Subcutaneous adipose tissue (tissue), 4 donors: ENCODE data around the gene ZNF280B. TPM values are rescaled to one million over a fixed set of nuclear protein-coding genes. Genes with fewer than 3 reads are reported as not detected.

Source experiments
- total RNA-seq, 4 donors: library from RNA; depleted of rRNA; stranded (reverse); fragments of >200 nt; gene quantifications; one replicate each; pipeline ENCODE4 v1.1.0, GENCODE V29; 2016
- TF ChIP-seq, protein P1 (sequence below): fragments of 450-650 bp; IDR thresholded peaks from one replicate; pipeline ENCODE4 v1.5.1; 2016; ENCODE audit warnings: low read depth, mild to moderate bottlenecking, control low read depth, antibody characterized with exemption, moderate library complexity

ZNF280B gene, protein sequence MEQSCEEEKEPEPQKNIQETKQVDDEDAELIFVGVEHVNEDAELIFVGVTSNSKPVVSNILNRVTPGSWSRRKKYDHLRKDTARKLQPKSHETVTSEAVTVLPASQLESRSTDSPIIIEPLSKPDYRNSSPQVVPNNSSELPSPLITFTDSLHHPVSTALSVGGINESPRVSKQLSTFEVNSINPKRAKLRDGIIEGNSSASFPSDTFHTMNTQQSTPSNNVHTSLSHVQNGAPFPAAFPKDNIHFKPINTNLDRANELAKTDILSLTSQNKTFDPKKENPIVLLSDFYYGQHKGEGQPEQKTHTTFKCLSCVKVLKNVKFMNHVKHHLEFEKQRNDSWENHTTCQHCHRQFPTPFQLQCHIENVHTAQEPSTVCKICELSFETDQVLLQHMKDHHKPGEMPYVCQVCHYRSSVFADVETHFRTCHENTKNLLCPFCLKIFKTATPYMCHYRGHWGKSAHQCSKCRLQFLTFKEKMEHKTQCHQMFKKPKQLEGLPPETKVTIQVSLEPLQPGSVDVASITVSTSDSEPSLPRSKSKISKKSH
- under 1 TPM in 2 of 4 donors, not detected in 2; 0.49 to 0.68 TPM for total RNA-seq

DNA sequence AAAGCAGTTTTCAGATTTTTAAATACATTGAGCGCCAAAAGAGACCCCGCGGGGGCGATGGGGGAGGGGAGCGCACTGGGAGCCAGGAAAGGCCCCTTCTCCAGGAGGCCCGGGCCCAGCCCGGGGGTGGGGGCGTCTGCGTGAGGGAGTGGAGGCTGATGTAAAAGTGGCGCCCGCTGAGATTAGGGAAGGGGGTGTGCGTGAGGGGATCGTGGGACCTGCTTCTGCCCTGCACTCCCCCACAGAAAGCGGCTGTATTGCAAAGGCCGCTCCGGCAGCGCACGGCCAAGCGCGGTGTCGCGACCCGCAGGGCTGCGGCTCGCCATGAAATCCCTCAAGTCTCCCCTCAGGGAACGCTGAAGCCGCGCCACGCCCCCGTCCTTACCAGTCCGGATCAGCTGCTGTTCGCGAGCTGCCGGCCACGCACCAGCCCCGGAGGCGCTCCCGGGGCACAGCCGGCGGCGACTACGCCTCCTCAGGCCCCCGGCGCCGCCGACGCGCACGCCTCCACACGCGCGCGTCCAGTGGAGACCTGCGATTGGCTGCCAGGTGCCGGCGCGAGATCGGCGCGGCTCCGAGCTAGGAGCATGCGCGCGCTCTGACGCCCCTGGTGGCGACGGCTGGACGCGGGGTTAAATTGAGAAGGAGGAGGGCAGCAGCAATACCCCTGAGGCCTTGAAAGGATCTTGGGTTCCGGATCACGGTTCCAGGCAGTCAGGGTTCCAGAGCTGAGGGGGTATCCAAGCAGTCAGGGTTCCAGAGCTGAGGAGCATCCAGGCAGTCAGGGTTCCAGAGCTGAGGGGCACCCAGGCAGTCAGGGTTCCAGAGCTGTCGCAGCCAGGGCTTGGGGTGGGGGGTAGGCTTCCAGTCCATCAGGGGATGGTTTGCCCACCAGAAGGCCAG, at the start of gene ZNF280B:
TSS of gene ZNF280B (minus strand) at position 469 of the 903 bp plus-strand sequence. CDS start 19,344 bp downstream, outside the sequence.
- TF ChIP-seq, protein P1, sequence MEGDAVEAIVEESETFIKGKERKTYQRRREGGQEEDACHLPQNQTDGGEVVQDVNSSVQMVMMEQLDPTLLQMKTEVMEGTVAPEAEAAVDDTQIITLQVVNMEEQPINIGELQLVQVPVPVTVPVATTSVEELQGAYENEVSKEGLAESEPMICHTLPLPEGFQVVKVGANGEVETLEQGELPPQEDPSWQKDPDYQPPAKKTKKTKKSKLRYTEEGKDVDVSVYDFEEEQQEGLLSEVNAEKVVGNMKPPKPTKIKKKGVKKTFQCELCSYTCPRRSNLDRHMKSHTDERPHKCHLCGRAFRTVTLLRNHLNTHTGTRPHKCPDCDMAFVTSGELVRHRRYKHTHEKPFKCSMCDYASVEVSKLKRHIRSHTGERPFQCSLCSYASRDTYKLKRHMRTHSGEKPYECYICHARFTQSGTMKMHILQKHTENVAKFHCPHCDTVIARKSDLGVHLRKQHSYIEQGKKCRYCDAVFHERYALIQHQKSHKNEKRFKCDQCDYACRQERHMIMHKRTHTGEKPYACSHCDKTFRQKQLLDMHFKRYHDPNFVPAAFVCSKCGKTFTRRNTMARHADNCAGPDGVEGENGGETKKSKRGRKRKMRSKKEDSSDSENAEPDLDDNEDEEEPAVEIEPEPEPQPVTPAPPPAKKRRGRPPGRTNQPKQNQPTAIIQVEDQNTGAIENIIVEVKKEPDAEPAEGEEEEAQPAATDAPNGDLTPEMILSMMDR: no peak

DNA sequence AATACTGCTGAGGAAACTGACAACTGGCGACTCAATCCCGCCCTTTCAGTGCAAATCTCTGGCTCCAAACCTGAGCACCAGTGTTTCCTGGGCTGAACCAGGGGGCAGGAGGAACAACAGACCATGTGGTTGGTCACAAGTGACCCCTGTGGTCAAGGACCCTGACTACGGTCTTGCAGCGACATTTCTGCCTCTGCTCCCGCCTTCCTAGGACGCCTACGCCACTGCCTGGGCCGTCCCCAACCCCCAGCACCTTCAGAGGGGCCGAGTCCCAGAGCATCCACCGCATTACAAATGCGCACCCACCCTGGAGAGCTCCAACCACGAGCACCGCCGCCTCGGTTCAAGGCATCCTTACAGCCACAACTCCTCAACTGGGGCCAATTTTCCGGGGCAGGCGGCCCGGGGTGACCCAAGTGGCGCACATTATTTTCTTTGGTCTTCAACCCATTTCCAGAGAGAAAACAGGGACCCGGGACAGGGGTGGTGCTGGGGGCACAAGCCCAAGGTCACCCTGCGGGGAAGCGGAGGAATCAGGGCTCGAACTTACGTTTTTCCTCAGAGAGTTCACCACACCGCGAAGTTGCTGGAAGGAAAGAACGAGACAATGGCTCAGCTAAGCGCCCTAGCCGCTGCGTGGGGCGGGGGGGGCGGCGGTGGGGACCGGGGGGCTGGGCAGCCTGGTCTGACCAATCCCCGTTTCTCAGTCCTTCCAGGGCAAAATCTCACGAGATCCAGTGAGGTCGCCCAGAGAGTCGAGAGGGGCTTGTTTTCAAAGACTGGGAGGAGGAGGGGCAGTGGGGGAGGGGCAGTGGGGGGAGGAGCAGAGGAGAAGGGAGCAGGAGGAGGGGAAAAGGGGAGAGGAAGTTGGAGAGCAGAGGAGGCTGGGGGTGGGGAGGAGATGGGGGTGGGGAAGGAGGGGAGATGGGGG, 48.7 kb upstream of the ZNF280B start:
- TF ChIP-seq, protein P1: no peak

DNA sequence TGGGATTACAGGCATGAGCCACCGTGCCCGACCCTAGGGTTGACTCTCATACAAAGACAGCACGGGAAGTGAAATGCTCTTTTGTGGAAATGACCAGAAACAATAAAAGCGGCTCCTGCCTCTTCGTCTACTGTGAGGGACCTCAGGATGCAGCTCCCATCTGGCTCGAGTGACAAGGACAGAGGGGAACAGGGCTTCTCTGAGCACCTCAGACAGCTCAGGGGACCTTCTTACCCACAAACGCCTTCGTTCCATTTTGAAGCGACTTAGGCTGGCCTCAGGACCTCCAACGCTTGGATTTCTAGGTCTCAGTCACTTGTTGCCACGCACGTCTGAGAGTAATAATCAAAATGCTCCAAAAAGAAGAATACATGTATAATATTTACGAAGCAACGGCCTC, 48.0 kb upstream of the ZNF280B start:
- TF ChIP-seq, protein P1: no peak

DNA sequence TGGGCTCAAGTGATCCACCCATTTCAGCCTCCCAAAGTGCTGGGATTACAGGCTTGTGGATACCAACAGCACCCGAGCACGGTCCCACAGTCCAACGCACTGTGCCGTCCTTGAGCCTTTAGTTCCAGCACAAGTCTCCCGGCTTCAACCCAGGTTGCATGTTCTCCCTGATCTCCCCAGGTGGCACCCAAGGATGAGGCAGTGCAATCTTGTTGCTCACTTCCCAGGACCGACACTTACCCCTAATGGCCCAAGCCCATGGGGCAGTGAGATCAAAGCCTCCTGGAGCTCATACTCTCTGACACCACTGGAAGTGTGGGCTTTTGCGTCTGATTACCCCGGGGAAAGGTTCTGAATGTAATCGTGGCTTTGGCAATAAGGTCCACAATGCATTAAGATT, 47.1 kb upstream of the ZNF280B start:
- TF ChIP-seq, protein P1: no peak

DNA sequence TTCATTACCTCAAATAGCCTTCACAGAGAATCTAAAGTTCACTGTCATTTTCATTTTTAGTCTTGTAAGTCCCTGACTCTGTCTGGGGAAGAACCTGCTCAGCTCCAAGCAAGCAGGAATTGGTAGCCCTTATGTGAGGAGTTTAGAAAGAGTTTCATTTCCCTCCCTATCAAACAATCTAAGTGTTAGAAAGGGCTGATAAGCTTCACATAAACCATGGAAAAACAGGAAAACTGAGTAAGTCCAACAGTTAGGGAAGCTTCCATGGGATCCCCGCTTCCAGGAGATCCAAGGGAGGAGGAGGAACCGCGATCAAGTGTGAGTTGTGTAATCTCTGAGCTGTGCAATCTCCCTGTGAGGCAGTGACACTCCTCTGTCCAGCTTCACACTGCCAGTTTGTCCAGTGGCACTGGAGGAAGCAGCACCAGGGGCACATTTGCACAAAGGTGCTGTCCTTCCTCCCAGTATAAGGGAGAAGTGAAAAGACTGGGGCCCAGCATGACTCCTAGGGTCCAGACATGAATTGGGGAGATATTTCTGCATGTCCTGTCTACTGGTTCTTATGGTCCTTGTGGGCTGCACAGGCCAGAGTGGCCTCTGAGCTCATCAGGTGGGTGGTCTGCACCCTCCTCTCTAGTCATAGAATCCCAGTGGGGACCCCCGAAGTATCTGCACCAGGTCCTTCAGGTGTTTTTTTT, 46.2 kb upstream of the ZNF280B start:
- TF ChIP-seq, protein P1: no peak
